ENCODE data around the gene RFTN1. TPM values are rescaled to one million over a fixed set of nuclear protein-coding genes. Genes with fewer than 3 reads are reported as not detected.
A peak's percentile ranks its signal among the peaks of the same experiment; 100 is the strongest.

RFTN1 gene
- total and polyA plus RNA-seq, 7 donors, result 9.1 to 33.1 (median 15.9) TPM

DNA sequence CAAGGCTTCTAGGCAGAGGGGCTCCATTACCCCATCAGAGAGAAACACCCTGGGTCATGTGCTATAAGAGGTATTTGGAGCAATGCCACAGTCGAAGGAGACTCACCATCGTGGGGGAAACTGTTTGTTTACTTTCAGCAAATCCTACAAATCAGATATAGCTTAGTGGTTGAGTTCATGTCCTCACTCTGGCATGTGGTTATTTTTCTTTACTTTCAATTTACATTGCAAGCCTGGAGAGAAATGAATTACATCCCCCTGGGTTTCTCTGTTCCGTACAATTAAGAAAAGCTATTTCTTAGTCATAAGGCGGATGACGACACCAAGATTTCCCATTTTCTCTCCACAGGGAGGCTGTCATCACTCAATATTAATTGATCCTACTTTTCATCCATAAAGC, 36.9 kb downstream of the RFTN1 start:
- ATAC-seq (no peak), DNase-seq (no peak)
- Histone ChIP-seq H3K27ac (no peak overlapping the region), H3K36me3 (ENCODE audit: insufficient read depth in 1 of 2, low read depth in 1 of 2) (peaks cover 0 to 12% of the 10 kb centered on the region in 2 donors), H3K4me3 (no peak overlapping the region), H3K9me3 (no peaks in the 10 kb centered on the region), H3K4me1 (peaks cover 11% of the 10 kb centered on the region), H3K27me3 (ENCODE audit: insufficient read depth in 3 of 3, low read length in 2 of 3) (no peaks in the 10 kb centered on the region)
- WGBS, 3 donors, result 68 to 76% (median 70%) methylated on average over 5 of the region's 5 CpGs
- no peak for TF ChIP-seq CTCF (IDR thresholded peaks at IDR 0.05)
- intact Hi-C loops (cut with DNase I), result no loop called here

- TF ChIP-seq CTCF (IDR thresholded peaks at IDR 0.05), result no peak
- DNase-seq, result no peak
- intact Hi-C loops (cut with DNase I), result no loop called here
- Histone ChIP-seq H3K4me3 (no peak overlapping the region), H3K27ac (no peak overlapping the region), H3K27me3 (ENCODE audit: insufficient read depth in 3 of 3, low read length in 2 of 3) (no peaks in the 10 kb centered on the region), H3K36me3 (ENCODE audit: insufficient read depth in 1 of 2, low read depth in 1 of 2) (peaks cover 0 to 13% of the 10 kb centered on the region in 2 donors), H3K4me1 (peaks cover 11% of the 10 kb centered on the region), H3K9me3 (no peaks in the 10 kb centered on the region)
- WGBS, 3 donors, result 93 to 99% (median 96%) methylated on average over 3 of the region's 3 CpGs
- no peak for ATAC-seq
These were observed 37.7 kb downstream of the RFTN1 start for GRCh38 chr3:16475766-16476165.

- DNase-seq (no peak), ATAC-seq (no peak)
- Histone ChIP-seq H3K9me3 (no peaks in the 10 kb centered on the region), H3K4me3 (no peak overlapping the region), H3K27me3 (ENCODE audit: insufficient read depth in 3 of 3, low read length in 2 of 3) (no peaks in the 10 kb centered on the region), H3K36me3 (ENCODE audit: insufficient read depth in 1 of 2, low read depth in 1 of 2) (peaks cover 0 to 13% of the 10 kb centered on the region in 2 donors), H3K27ac (no peak overlapping the region), H3K4me1 (peaks cover 11% of the 10 kb centered on the region)
- WGBS, 3 donors, result 73 to 79% (median 75%) methylated on average over 7 of the region's 7 CpGs
- no peak for TF ChIP-seq CTCF (IDR thresholded peaks at IDR 0.05)
- intact Hi-C loops (cut with DNase I), result no loop called here
These were observed 38.6 kb downstream of the RFTN1 start for GRCh38 chr3:16474920-16475319.

DNA sequence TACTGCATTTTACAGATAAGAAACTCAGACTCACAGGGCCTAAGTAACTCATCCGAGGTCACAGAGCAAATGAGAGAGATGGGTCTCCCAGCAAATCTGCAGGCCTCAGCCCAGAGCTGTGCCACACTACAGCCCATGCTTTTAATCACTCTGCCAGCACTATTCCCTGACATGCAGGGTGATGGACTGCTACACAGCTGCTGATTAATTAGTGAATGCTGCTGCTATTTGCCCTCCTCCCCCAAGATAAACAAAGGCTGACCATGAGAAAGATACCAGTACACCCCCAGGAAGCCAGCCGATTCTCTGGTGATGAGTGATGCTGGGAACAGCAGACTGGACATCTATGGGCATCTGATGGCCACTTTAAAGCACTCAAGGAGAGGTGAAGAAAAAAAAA, 39.3 kb downstream of the RFTN1 start:
- Histone ChIP-seq H3K9me3 (no peaks in the 10 kb centered on the region), H3K4me1 (peaks cover 11% of the 10 kb centered on the region), H3K27me3 (ENCODE audit: insufficient read depth in 3 of 3, low read length in 2 of 3) (no peaks in the 10 kb centered on the region), H3K27ac (no peak overlapping the region), H3K4me3 (no peak overlapping the region), H3K36me3 (ENCODE audit: insufficient read depth in 1 of 2, low read depth in 1 of 2) (peaks cover 0 to 8% of the 10 kb centered on the region in 2 donors)
- 64 to 71% (median 67%) methylated on average over 2 of the region's 2 CpGs for WGBS, 3 donors
- ATAC-seq (no peak), DNase-seq (no peak)
- no peak for TF ChIP-seq CTCF (IDR thresholded peaks at IDR 0.05)
- intact Hi-C loops (cut with DNase I), result no loop called here

GRCh38 chr3:16472593-16472992, 40.9 kb downstream of the RFTN1 start:
- TF ChIP-seq CTCF (IDR thresholded peaks at IDR 0.05), result no peak
- intact Hi-C loops (cut with DNase I), result no loop called here
- 16 to 47% (median 24%) methylated on average over 8 of the region's 8 CpGs for WGBS, 3 donors
- ATAC-seq, result peak in 3 of 4 donors; percentile 78 to 90 (median 85)
- H3K27me3 ChIP-seq (ENCODE audit: insufficient read depth in 3 of 3, low read length in 2 of 3), result no peaks in the 10 kb centered on the region
- peaks cover 17% of the 10 kb centered on the region for H3K4me1 ChIP-seq
- DNase-seq, result peak in 1 of 2 donors; percentile 59
- peak overlapping the region; percentile 3 for H3K4me3 ChIP-seq
- no peaks in the 10 kb centered on the region for H3K9me3 ChIP-seq
- H3K36me3 ChIP-seq (ENCODE audit: insufficient read depth in 1 of 2, low read depth in 1 of 2), result peaks cover 0 to 8% of the 10 kb centered on the region in 2 donors
- H3K27ac ChIP-seq, result peak overlapping the region; percentile 59

All from psoas muscle (tissue), 8 donors.